Neural cell (in vitro differentiated cells): ENCODE measurements around the gene NACC2.

Experiments used
- CTCF ChIP-seq: fragments of 450-650 bp; IDR thresholded peaks from 2 replicates; pipeline ENCODE4 v1.5.1; 2014; ENCODE audit warnings: antibody characterized with exemption, mild to moderate bottlenecking, moderate library complexity; ENCODE audit not compliant: poor library complexity, severe bottlenecking
- EP300 ChIP-seq: fragments of 450-650 bp; conservative IDR thresholded peaks from 2 replicates; pipeline ENCODE4 v1.6.1; 2014; ENCODE audit warnings: antibody characterized with exemption, mild to moderate bottlenecking, moderate library complexity; ENCODE audit not compliant: poor library complexity, severe bottlenecking
- EZH2 ChIP-seq: fragments of 200-600, 300-800 bp; shearing (Covaris generic), sonication (generic); IDR thresholded peaks from 2 replicates; pipeline ENCODE4 v1.6.1; 2014; ENCODE audit warnings: antibody characterized with exemption, low read length, borderline replicate concordance, mild to moderate bottlenecking; ENCODE audit not compliant: insufficient read depth, poor library complexity, severe bottlenecking
- MXI1 ChIP-seq: fragments of 450-650 bp; conservative IDR thresholded peaks from 2 replicates; pipeline ENCODE4 v1.6.1; 2014; ENCODE audit warnings: antibody characterized with exemption, mild to moderate bottlenecking; ENCODE audit not compliant: poor library complexity, severe bottlenecking
- POLR2AphosphoS5 ChIP-seq: IDR thresholded peaks from 2 replicates; pipeline ENCODE4 v1.6.1; 2012
- RAD21 ChIP-seq: fragments of 450-650 bp; conservative IDR thresholded peaks from 2 replicates; pipeline ENCODE4 v1.6.1; 2014; ENCODE audit warnings: antibody characterized with exemption, mild to moderate bottlenecking, moderate library complexity
- REST ChIP-seq: IDR thresholded peaks from 2 replicates; pipeline ENCODE4 v1.6.1; 2012; ENCODE audit warnings: borderline replicate concordance
- TAF1 ChIP-seq: IDR thresholded peaks from 2 replicates; pipeline ENCODE4 v1.6.1; 2012; ENCODE audit warnings: low read depth

GRCh38 chr9:136093346-136093986, 1.6 kb downstream of the NACC2 start:
- TF ChIP-seq TAF1 (no peak), EZH2 (no peak), CTCF (no peak), REST (no peak), POLR2AphosphoS5 (no peak), RAD21 (no peak), MXI1 (no peak), EP300 (no peak)
